Endothelial cell of umbilical vein (primary cell): Measurements from ENCODE around the gene RIC8A. TPM values are rescaled to one million over a fixed set of nuclear protein-coding genes. Genes with fewer than 3 reads are reported as not detected.

Source experiments
- BruUV-seq: library from RNA; stranded (reverse); fragments of 400-500 nt; replicated peaks from 2 replicates; lab custom pipeline; 2021; lab: Mats Ljungman, UMichigan
- CTCF ChIA-PET: fragments of 300-600, 350-600 bp; sonication (Branson Sonifier 250); formaldehyde crosslinking; loops from one replicate; lab custom pipeline; 2021; ENCODE audit warnings: antibody characterized with exemption, inconsistent platforms; lab: Charles Lee
- POLR2A ChIA-PET: fragments of 300-600, 350-600 bp; sonication (Branson Sonifier 250); formaldehyde crosslinking; loops from one replicate; lab custom pipeline; 2021; ENCODE audit warnings: antibody characterized with exemption, inconsistent platforms; lab: Charles Lee
- DNase-seq: peaks from one replicate; pipeline ENCODE4 v3.0.0-alpha.2; 2011; ENCODE audit warnings: low read depth, low spot score
- FAIRE-seq: peaks from 2 replicates; lab custom pipeline; 2011; peaks lifted over from hg19 to GRCh38; lab: Jason Lieb, UNC
- H2AFZ ChIP-seq: 2 replicates; pipeline ENCODE4 v1.6.0; 2012; ENCODE audit warnings: low read depth, low read length, control low read depth, inconsistent platforms
- H3K27ac ChIP-seq: 2 replicates; pipeline ENCODE4 v1.5.1; 2011; ENCODE audit warnings: low read depth, mild to moderate bottlenecking, control low read depth, low read length, moderate library complexity; ENCODE audit not compliant: insufficient read depth
- H3K27me3 ChIP-seq, 2 experiments: 2 replicates each; pipeline versions ENCODE4 v1.6.0 to v1.6.1; 2011; ENCODE audit warnings: low read length in 2 of 2, mixed read lengths in 1 of 2; ENCODE audit not compliant: control insufficient read depth in 2 of 2, insufficient read depth in 2 of 2
- H3K36me3 ChIP-seq, 2 experiments: 2 replicates in 1 of 2; 3 replicates in 1 of 2; pipeline ENCODE4 v1.5.1; 2011; ENCODE audit warnings: low read length in 2 of 2, mild to moderate bottlenecking in 1 of 2, moderate library complexity in 1 of 2; ENCODE audit not compliant: control insufficient read depth in 2 of 2, insufficient read depth in 2 of 2; ENCODE audit errors: extremely low read depth in 1 of 2
- H3K4me1 ChIP-seq: 3 replicates; pipeline ENCODE4 v1.5.1; 2011; ENCODE audit warnings: mild to moderate bottlenecking, low read length; ENCODE audit not compliant: control insufficient read depth, insufficient read depth; ENCODE audit errors: extremely low read depth
- H3K4me2 ChIP-seq: 2 replicates; pipeline ENCODE4 v1.6.1; 2011; ENCODE audit warnings: low read length, control low read depth, mixed read lengths; ENCODE audit not compliant: insufficient read depth
- H3K4me3 ChIP-seq, 3 experiments: fragments of 200-600 bp in 1 of 3; sonication (generic), shearing (Covaris generic) in 1 of 3; replicated peaks in 1 of 3; 2 replicates each; pipeline ENCODE4 v1.5.1; 2011 to 2016; ENCODE audit warnings: control low read depth in 3 of 3, low read length in 3 of 3, mild to moderate bottlenecking in 2 of 3, inconsistent platforms in 1 of 3, low read depth in 1 of 3, moderate library complexity in 1 of 3; ENCODE audit not compliant: insufficient read depth in 1 of 3
- H3K79me2 ChIP-seq: 2 replicates; pipeline ENCODE4 v1.6.0; 2012; ENCODE audit warnings: low read length, inconsistent platforms; ENCODE audit not compliant: control insufficient read depth, insufficient read depth
- H3K9ac ChIP-seq: replicated peaks from 2 replicates; pipeline ENCODE3; 2011; ENCODE audit warnings: low read length, control low read depth; ENCODE audit not compliant: insufficient read depth; ENCODE audit errors: extremely low read depth
- H3K9me1 ChIP-seq: replicated peaks from 3 replicates; pipeline ENCODE4 v1.6.0; 2011; ENCODE audit warnings: mild to moderate bottlenecking, low read length; ENCODE audit not compliant: control insufficient read depth, insufficient read depth; ENCODE audit errors: extremely low read depth
- H3K9me3 ChIP-seq: replicated peaks from 2 replicates; pipeline ENCODE4 v1.5.1; 2012; ENCODE audit warnings: low read length, inconsistent platforms; ENCODE audit not compliant: control insufficient read depth, insufficient read depth
- H4K20me1 ChIP-seq: replicated peaks from 2 replicates; pipeline ENCODE3; 2011; ENCODE audit warnings: mild to moderate bottlenecking, low read length; ENCODE audit not compliant: control insufficient read depth, insufficient read depth; ENCODE audit errors: extremely low read depth
- EZH2 ChIP-seq: IDR thresholded peaks from 2 replicates; pipeline ENCODE4 v1.6.1; 2012; ENCODE audit warnings: borderline replicate concordance, low read depth, mild to moderate bottlenecking, moderate library complexity, low read length, inconsistent platforms; ENCODE audit not compliant: severe bottlenecking
- FOS ChIP-seq: IDR thresholded peaks from 2 replicates; pipeline ENCODE4 v1.6.1; 2011; ENCODE audit warnings: mild to moderate bottlenecking, low read length, moderate library complexity, borderline replicate concordance; ENCODE audit not compliant: insufficient read depth
- GATA2 ChIP-seq: IDR thresholded peaks from 2 replicates; pipeline ENCODE4 v1.7.0; 2011; ENCODE audit warnings: low read depth, mild to moderate bottlenecking, moderate library complexity, mixed read lengths, low read length; ENCODE audit not compliant: insufficient read length, insufficient read depth
- JUN ChIP-seq: IDR thresholded peaks from 2 replicates; pipeline ENCODE4 v1.6.1; 2011; ENCODE audit warnings: borderline replicate concordance, low read depth; ENCODE audit not compliant: insufficient read length, insufficient read depth
- MYC ChIP-seq: IDR thresholded peaks from one replicate; pipeline ENCODE4 v1.6.1; 2011; ENCODE audit warnings: mild to moderate bottlenecking, low read depth, low read length
- POLR2A ChIP-seq: IDR thresholded peaks from 2 replicates; pipeline ENCODE4 v1.6.1; 2012; ENCODE audit warnings: low read depth, mild to moderate bottlenecking, control low read depth, low read length
- POLR2AphosphoS5 ChIP-seq: IDR thresholded peaks from 2 replicates; pipeline ENCODE4 v1.6.1; 2012; ENCODE audit warnings: low read depth, mild to moderate bottlenecking, control low read depth, low read length, moderate library complexity; ENCODE audit not compliant: insufficient read depth
- dilution Hi-C: fragments of 300-500 bp; cut with MboI; formaldehyde crosslinking; loops from one replicate; pipeline ENCODE4 v1.15.0; 2019; ENCODE audit warnings: low sequenced_read_pairs; ENCODE audit not compliant: extremely low pct_ligation_motif_present
- intact Hi-C: fragments of 100-400 bp; cut with micrococcal nuclease; formaldehyde crosslinking; loops from one replicate; pipeline ENCODE4 v1.10.0; 2022
- polyA plus RNA-seq, 4 experiments: library from polyadenylated mRNA; depleted of rRNA in 3 of 4; stranded (reverse) in 3 of 4; unstranded in 1 of 4; fragments of >200 nt; gene quantifications; 2 replicates each; pipeline versions ENCODE4 v1.2.1 to v1.2.3, GENCODE V29; 2011 to 2012; ENCODE audit warnings: missing spikeins in 1 of 4
- total RNA-seq: library from RNA; stranded (reverse); gene quantifications from 2 replicates; pipeline ENCODE4 v1.2.3, GENCODE V29; 2021
- TF ChIP-seq, protein P1 (sequence below), 2 donors: IDR thresholded peaks; 1 replicate in 1 of 2; 2 replicates in 1 of 2; pipeline ENCODE4 v1.5.1; 2011; ENCODE audit warnings: low read length in 2 of 2, mild to moderate bottlenecking in 2 of 2, moderate library complexity in 2 of 2, control low read depth in 1 of 2, inconsistent platforms in 1 of 2, low read depth in 1 of 2; ENCODE audit not compliant: insufficient read depth in 1 of 2; ENCODE audit errors: extremely low read depth in 1 of 2
- TF ChIP-seq, protein P2 (sequence below): IDR thresholded peaks from 2 replicates; pipeline ENCODE4 v1.6.1; 2011; ENCODE audit not compliant: insufficient read depth, insufficient read length

The RIC8A gene
- total and polyA plus RNA-seq, 2 donors (not counting 3 experiments of a cell fraction or from before 2014, with no cell fraction given): 112 to 143 TPM

DNA sequence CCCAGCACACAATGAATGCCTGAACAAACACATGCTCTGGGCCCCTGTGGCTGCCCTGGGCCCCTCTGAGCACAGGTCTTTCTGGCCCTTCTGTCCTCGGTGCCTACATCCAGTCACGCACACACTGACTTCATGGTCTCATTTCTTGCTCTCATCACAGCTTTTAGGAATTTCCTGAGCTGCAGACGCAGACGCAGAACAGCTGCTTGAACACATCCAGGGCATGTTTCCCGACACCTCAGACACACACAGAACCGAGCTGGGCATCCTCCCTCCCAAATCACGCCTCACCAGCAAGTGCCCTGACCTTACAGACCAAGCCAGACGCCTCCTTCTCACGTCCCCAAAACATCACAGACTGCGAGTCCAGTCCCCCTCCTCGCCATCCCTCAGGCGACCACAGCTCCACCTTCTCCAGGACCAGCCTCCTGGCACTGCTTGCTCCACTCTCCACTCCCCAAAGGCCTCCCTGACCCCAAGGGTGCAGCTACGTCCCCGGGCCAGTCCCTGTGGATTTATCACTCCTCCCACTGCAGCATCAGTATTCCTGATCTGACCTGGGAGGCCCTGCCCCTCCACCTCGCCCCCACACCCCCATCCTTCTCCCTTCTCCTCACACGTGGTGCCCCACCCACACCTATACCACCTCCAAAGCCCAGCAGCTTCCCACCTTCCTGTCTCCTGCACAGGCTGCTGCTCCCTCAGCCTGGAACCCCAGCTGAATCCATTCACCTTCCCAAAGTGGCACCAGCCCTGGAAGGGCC, 15.7 kb downstream of the RIC8A start:
- DNase-seq (no peak), FAIRE-seq (no peak)
- intact Hi-C loops (no loop called here), dilution Hi-C loops (no loop called here)
- POLR2A ChIA-PET: no interaction called here
- H2AFZ ChIP-seq: no peak overlapping the region
- H3K4me1 ChIP-seq: no peaks in the 10 kb centered on the region
- H3K27ac ChIP-seq: no peak overlapping the region
- H3K9me1 ChIP-seq: no peaks in the 10 kb centered on the region
- BruUV-seq: no TSS peak
- H3K79me2 ChIP-seq: no peaks in the 10 kb centered on the region
- H3K4me2 ChIP-seq: no peak overlapping the region
- no peak overlapping the region for H3K9ac ChIP-seq
- peaks cover 0 to 3% of the 10 kb centered on the region in 2 experiments for H3K36me3 ChIP-seq
- no peaks in the 10 kb centered on the region for H4K20me1 ChIP-seq
- H3K9me3 ChIP-seq: no peaks in the 10 kb centered on the region
- CTCF ChIA-PET: interaction anchor here (1.6 kb wide), 1 partner anchor 14 kb away, joined by 5 read pairs; no protein-coding TSS in a partner anchor
- H3K4me3 ChIP-seq: no peak overlapping the region
- TF ChIP-seq MYC: no peak
- no peak for TF ChIP-seq JUN
- TF ChIP-seq EZH2: no peak
- TF ChIP-seq, protein P1, sequence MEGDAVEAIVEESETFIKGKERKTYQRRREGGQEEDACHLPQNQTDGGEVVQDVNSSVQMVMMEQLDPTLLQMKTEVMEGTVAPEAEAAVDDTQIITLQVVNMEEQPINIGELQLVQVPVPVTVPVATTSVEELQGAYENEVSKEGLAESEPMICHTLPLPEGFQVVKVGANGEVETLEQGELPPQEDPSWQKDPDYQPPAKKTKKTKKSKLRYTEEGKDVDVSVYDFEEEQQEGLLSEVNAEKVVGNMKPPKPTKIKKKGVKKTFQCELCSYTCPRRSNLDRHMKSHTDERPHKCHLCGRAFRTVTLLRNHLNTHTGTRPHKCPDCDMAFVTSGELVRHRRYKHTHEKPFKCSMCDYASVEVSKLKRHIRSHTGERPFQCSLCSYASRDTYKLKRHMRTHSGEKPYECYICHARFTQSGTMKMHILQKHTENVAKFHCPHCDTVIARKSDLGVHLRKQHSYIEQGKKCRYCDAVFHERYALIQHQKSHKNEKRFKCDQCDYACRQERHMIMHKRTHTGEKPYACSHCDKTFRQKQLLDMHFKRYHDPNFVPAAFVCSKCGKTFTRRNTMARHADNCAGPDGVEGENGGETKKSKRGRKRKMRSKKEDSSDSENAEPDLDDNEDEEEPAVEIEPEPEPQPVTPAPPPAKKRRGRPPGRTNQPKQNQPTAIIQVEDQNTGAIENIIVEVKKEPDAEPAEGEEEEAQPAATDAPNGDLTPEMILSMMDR (IDR thresholded peaks at IDR 0.05; ENCODE audit: extremely low read depth in 1 of 2, insufficient read depth in 1 of 2, low read depth in 1 of 2, low read length in 2 of 2): no peak
- TF ChIP-seq FOS: no peak
- TF ChIP-seq POLR2A: no peak
- TF ChIP-seq, protein P2, sequence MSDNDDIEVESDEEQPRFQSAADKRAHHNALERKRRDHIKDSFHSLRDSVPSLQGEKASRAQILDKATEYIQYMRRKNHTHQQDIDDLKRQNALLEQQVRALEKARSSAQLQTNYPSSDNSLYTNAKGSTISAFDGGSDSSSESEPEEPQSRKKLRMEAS: no peak
- TF ChIP-seq GATA2: no peak
- TF ChIP-seq POLR2AphosphoS5: no peak
- H3K27me3 ChIP-seq: no peaks in the 10 kb centered on the region
